Cardiac muscle cell (in vitro differentiated cells and primary cell): ENCODE data around the gene CACNA1C. TPM values are rescaled to one million over a fixed set of nuclear protein-coding genes. Genes with fewer than 3 reads are reported as not detected.

ENCODE experiments used
- DNase-seq, 2 donors: peaks; one replicate each; pipeline versions ENCODE4 v3.0.0 to v3.0.0-alpha.2; 2010 to 2017; ENCODE audit warnings: low read depth in 1 of 2, low spot score in 1 of 2
- H3K27ac ChIP-seq: fragments of 200-600 bp; sonication (generic); 2 replicates; pipeline ENCODE4 v1.5.1; 2016
- H3K27me3 ChIP-seq: fragments of 200-600 bp; sonication (generic); 2 replicates; pipeline ENCODE4 v1.6.0; 2016; ENCODE audit warnings: control low read depth
- H3K36me3 ChIP-seq: fragments of 200-600 bp; sonication (generic); 2 replicates; pipeline ENCODE4 v1.5.1; 2016; ENCODE audit warnings: control low read depth
- H3K4me1 ChIP-seq: fragments of 200-600 bp; sonication (generic); 2 replicates; pipeline ENCODE4 v1.8.1; 2017; ENCODE audit warnings: low read depth, mild to moderate bottlenecking, mixed run types
- H3K4me3 ChIP-seq: fragments of 200-600 bp; sonication (generic); 2 replicates; pipeline ENCODE4 v1.5.1; 2016; ENCODE audit warnings: mild to moderate bottlenecking
- H3K9me3 ChIP-seq: fragments of 200-600 bp; sonication (generic); 2 replicates; pipeline ENCODE4 v1.5.1; 2017; ENCODE audit warnings: low read depth, mild to moderate bottlenecking, control low read depth
- polyA plus RNA-seq: library from polyadenylated mRNA; unstranded; fragments of >200 nt; fragmentation: Nextera tagmentation; extraction: Ambion mirVana; gene quantifications from 2 replicates; pipeline ENCODE4 v1.2.1, GENCODE V29; 2016
- total RNA-seq: library from RNA; depleted of rRNA; stranded (reverse); fragments of >200 nt; gene quantifications from 2 replicates; pipeline ENCODE4 v1.2.3, GENCODE V29; 2016
- TF ChIP-seq, protein P1 (sequence below): IDR thresholded peaks from 2 replicates; pipeline ENCODE4 v1.5.1; 2012; ENCODE audit warnings: low read depth, mild to moderate bottlenecking, low read length

CACNA1C gene
- total and polyA plus RNA-seq, 2 experiments from 2014 or later = 40.8 to 77.8 TPM

DNA sequence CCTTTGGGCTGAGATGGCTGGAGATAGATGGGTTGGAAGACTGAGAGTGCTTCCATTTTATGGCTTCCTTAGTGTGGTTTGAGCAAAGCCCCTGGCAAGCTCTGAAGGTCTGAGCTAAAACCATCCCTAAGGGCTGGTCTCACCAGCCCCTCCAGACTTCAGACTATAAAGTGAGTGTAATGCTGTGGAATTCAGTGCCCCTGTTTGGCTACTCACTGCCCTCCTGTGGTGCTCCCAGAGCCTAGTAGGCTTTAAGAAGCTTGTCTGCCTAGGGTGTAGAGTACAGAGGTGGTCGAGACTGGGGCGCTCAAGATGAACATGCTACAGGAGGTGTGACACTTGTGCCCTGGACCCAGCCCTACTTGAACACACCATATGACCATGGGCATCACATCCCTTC is 495.3 kb downstream of the CACNA1C start:
- Histone ChIP-seq H3K27ac (peak overlapping the region; percentile 46), H3K9me3 (no peaks in the 10 kb centered on the region), H3K27me3 (no peaks in the 10 kb centered on the region), H3K4me3 (no peak overlapping the region), H3K36me3 (no peaks in the 10 kb centered on the region), H3K4me1 (peaks cover 12% of the 10 kb centered on the region)
- TF ChIP-seq, protein P1, sequence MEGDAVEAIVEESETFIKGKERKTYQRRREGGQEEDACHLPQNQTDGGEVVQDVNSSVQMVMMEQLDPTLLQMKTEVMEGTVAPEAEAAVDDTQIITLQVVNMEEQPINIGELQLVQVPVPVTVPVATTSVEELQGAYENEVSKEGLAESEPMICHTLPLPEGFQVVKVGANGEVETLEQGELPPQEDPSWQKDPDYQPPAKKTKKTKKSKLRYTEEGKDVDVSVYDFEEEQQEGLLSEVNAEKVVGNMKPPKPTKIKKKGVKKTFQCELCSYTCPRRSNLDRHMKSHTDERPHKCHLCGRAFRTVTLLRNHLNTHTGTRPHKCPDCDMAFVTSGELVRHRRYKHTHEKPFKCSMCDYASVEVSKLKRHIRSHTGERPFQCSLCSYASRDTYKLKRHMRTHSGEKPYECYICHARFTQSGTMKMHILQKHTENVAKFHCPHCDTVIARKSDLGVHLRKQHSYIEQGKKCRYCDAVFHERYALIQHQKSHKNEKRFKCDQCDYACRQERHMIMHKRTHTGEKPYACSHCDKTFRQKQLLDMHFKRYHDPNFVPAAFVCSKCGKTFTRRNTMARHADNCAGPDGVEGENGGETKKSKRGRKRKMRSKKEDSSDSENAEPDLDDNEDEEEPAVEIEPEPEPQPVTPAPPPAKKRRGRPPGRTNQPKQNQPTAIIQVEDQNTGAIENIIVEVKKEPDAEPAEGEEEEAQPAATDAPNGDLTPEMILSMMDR = no peak
- DNase-seq = peak in 1 of 2 donors; percentile 18

DNA sequence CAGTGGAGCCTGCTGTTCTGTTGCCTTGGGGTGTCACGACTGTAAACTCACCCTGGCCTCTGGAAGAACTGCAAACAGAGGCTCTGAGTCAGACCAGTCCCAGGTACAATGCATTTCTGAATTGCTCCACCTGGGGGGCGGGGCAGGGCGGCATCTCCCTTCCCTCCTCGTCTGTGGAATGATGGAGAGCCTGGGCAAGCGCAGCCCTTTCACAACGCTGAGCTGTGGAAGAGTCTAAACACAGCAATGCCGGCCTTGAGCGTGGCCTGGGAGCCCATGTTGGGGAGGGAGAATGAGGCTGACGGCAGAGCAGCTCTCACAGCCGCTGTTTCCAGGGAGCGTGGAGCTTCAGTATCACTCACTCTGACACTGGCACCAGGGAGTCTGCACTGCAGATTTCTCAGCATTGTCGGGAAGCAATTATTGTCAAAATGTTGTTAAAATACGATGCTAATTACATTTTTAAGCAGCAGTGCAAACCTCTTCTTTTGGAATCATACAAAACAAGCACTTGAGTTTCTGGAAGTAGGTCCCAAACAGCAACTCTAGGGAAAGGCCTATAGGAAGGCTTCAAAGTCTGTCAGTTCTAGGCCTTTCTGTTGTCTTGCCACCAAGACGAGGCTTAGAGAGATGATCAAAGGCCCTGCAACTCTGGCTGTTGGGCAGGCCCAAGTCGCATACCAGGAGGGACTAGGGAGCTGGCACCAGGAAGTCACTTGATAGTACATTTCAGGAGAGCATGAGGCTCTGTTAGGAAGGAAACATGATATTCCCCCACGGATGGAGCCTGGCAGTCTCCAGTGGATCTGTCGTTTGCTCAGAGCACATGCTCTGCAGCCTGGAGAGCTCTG is 498.0 kb downstream of the CACNA1C start:
- Histone ChIP-seq H3K27ac (peak overlapping the region; percentile 50), H3K4me1 (peaks cover 12% of the 10 kb centered on the region), H3K9me3 (no peaks in the 10 kb centered on the region), H3K27me3 (no peaks in the 10 kb centered on the region), H3K36me3 (peaks cover 7% of the 10 kb centered on the region), H3K4me3 (no peak overlapping the region)
- peak in 1 of 2 donors; percentile 23 for DNase-seq
- TF ChIP-seq, protein P1 = no peak

DNA sequence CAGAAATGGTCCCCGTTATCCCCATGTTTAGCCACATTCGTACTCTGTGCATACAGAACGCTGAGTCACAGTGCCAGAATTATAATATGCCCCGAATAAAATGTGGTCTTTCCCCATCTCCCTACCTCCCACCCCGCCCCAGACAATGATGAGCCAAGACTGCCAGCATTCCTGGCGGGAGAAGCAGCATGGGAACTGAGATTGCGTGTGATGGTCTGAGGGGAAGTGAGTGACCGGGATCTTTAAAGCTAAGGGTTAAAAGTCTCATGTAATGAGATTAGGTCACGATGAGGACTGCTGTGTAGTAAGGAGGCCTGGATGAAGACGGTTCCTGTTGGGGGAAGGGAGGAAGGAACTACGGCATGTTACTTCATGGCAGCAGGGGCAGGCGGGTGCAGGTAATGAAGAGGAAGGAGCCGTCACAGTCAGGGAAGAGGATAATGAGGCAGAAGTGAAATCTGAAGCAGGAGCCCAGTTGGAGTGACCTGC is 498.7 kb downstream of the CACNA1C start:
- peak overlapping the region; percentile 50 for H3K27ac ChIP-seq
- H3K4me1 ChIP-seq = peaks cover 12% of the 10 kb centered on the region
- peaks cover 7% of the 10 kb centered on the region for H3K36me3 ChIP-seq
- no peaks in the 10 kb centered on the region for H3K9me3 ChIP-seq
- peak in 1 of 2 donors; percentile 6 for DNase-seq
- TF ChIP-seq, protein P1 = no peak
- no peaks in the 10 kb centered on the region for H3K27me3 ChIP-seq
- H3K4me3 ChIP-seq = no peak overlapping the region

DNA sequence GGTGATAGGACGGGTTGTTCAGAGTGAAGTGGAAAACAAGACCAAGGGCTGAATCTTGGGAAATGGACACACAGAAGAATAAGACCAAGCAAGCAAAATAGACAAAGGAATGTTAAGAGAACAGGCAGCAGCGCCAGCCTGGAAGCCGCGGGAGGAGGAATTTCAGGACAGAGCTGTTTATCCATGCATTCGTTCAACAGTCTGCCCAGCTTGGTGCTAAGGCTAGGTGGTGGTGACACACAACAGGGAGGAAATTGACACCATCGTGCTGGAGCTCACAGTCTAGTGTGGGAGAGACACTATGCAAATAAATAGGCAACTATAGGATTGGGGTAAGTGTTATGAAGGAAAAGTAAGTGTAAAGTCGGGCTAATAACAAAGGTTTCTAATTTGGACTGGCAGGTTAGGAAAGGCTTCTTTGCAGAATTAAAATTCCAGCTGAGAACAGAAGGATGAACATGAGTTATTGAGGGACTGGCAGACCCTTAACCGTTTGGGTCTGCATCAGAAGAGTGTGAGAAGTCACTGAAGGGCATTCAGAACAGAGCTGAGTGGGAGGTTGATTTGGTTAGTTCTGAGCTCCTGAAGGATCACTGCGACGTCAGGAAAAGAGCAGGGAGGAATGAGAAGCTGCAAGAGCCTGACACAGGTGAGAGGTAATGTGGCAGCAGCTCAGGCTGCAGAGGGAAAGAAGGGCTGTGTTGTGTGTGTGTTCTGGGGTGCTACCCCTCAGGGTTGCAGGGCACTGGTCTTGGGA is 499.4 kb downstream of the CACNA1C start:
- TF ChIP-seq, protein P1 = no peak
- peak in 1 of 2 donors; percentile 32 for DNase-seq
- Histone ChIP-seq H3K9me3 (no peaks in the 10 kb centered on the region), H3K4me1 (peaks cover 12% of the 10 kb centered on the region), H3K27ac (peak overlapping the region; percentile 1), H3K36me3 (peaks cover 7% of the 10 kb centered on the region), H3K4me3 (no peak overlapping the region), H3K27me3 (no peaks in the 10 kb centered on the region)

DNA sequence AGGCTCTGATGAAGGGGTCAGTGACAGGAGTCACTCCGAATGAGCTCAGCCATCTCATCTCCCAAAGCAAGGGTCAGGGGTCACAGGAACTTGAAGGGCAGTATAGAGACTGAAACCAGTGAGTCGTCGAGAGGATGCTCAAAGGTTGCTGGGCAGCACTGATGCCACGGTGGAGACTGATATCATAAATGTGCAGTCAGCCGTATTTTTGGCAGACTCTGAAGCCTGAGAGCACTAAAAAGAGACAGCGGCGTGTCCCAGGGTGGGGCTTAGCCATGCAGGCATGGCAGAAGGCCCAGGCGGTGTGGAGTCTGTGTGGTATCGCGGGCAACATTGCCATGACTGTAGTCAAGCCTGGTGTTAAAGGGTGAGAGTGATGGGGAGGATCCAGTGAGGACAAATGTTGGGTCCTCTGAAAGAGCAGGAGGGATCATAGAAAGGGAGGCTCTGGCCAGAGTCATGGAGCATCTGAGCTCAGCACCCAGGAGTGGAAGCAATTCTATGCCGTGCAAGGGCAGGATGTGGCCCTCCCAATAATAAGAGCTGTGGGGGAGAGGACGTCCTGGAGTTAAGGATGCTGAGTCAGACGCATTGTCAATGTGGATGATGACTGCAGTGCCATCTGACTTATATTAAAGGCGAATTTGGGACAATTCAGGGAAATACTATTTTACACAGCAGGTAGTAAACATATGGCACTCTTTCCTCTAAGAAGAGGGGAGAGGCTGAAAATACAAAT is 500.8 kb downstream of the CACNA1C start:
- DNase-seq = peak in 1 of 2 donors; percentile 10
- Histone ChIP-seq H3K9me3 (no peaks in the 10 kb centered on the region), H3K4me3 (no peak overlapping the region), H3K27me3 (no peaks in the 10 kb centered on the region), H3K4me1 (peaks cover 15% of the 10 kb centered on the region), H3K36me3 (peaks cover 7% of the 10 kb centered on the region), H3K27ac (no peak overlapping the region)
- TF ChIP-seq, protein P1 = no peak
